ENCODE data around the gene TMC5. TPM values are rescaled to one million over a fixed set of nuclear protein-coding genes. Genes with fewer than 3 reads are reported as not detected.

The TMC5 gene
- total RNA-seq, 1 donor from 2014 or later: not detected

- intact Hi-C loops (cut with DNase I): no loop called here
- no peak for DNase-seq (ENCODE audit: low spot score in 2 of 2)
- Histone ChIP-seq H3K4me1 (no peaks in the 10 kb centered on the region), H3K9me3 (no peaks in the 10 kb centered on the region), H3K4me3 (no peak overlapping the region), H3K36me3 (no peaks in the 10 kb centered on the region), H3K27ac (no peak overlapping the region), H3K27me3 (no peaks in the 10 kb centered on the region)
- no peak for TF ChIP-seq CTCF (IDR thresholded peaks at IDR 0.05)
Measured at GRCh38 chr16:19458722-19459379, 41.2 kb downstream of the TMC5 start.

GRCh38 chr16:19460397-19460796 is 42.7 kb downstream of the TMC5 start:
- H3K27ac ChIP-seq: no peak overlapping the region
- intact Hi-C loops (cut with DNase I): no loop called here

DNA sequence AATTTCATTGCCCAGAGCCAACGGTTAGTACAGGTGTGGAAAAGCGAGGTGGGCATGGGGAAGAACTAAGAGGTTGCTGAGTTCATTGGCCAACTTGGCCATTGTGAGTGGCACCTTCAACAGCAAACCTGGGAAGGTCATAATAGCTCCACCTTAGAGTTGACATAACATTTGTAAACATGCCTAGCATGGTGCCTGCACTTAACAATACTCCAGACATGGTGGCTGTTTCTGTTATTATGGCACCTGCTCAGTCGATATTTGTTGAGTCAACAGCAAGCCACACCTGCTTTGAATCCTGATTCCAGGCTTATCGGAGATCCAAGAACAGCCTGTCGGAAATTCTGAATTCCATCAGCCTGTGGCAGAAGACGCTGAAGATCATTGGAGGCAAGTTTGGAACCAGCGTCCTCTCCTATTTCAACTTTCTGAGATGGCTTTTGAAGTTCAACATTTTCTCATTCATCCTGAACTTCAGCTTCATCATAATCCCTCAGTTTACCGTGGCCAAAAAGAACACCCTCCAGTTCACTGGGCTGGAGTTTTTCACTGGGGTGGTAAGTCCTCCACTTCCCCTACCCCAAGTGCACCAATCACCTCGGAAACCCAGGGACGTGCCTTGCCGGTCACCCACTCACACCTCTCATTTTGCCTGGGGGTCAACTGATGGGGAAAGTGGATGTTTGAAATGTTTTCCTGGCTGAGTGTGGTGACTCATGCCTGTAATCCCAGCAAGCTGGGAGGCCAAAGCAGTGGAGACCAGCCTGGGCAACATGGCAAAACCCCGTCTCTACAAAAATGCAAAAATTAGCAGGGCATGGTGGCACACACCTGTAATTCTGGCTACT is 46.0 kb downstream of the TMC5 start:
- no peak overlapping the region for H3K4me3 ChIP-seq

More at GRCh38 chr16:19460397-19460796, 42.7 kb downstream of the TMC5 start:
- Histone ChIP-seq H3K9me3 (no peaks in the 10 kb centered on the region), H3K4me3 (no peak overlapping the region), H3K4me1 (no peaks in the 10 kb centered on the region), H3K36me3 (no peaks in the 10 kb centered on the region), H3K27me3 (no peaks in the 10 kb centered on the region)
- no peak for TF ChIP-seq CTCF (IDR thresholded peaks at IDR 0.05)
- no peak for DNase-seq (ENCODE audit: low spot score in 2 of 2)

GRCh38 chr16:19468300-19468699 is 50.6 kb downstream of the TMC5 start:
- intact Hi-C loops (cut with DNase I): no loop called here
- no peaks in the 10 kb centered on the region for H3K27me3 ChIP-seq
- H3K9me3 ChIP-seq: no peaks in the 10 kb centered on the region
- no peak for TF ChIP-seq CTCF (IDR thresholded peaks at IDR 0.05)
- no peak for DNase-seq (ENCODE audit: low spot score in 2 of 2)
- no peaks in the 10 kb centered on the region for H3K36me3 ChIP-seq
- H3K27ac ChIP-seq: no peak overlapping the region
- H3K4me1 ChIP-seq: no peaks in the 10 kb centered on the region
- H3K4me3 ChIP-seq: no peak overlapping the region

More for the DNA sequence above, 46.0 kb downstream of the TMC5 start:
- no peak for DNase-seq (ENCODE audit: low spot score in 2 of 2)
- Histone ChIP-seq H3K27ac (no peak overlapping the region), H3K4me1 (no peaks in the 10 kb centered on the region), H3K36me3 (no peaks in the 10 kb centered on the region), H3K27me3 (no peaks in the 10 kb centered on the region), H3K9me3 (no peaks in the 10 kb centered on the region)
- intact Hi-C loops (cut with DNase I): no loop called here
- no peak for TF ChIP-seq CTCF (IDR thresholded peaks at IDR 0.05)

DNA sequence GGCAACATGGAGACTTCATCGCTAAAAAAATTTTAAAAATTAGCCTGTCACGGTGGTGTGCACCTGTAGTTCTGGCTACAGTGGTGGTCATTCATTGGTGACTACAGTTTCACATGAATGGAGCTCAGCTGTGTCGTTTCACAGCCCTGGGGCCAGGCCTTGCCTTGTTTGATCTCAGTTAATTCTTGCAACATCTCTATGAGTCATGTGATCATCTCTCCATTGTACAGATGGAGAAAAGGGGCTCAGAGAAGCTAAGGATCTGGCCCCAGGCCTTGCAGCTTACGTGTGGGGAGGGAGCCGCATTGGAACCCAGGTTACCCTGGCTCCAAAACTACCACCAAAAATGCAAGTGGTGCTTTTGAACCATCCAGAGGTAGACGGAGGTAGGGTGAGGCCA is 54.8 kb downstream of the TMC5 start:
- intact Hi-C loops (cut with DNase I): no loop called here
- H3K9me3 ChIP-seq: no peaks in the 10 kb centered on the region
- no peaks in the 10 kb centered on the region for H3K4me1 ChIP-seq
- H3K27ac ChIP-seq: no peak overlapping the region
- H3K36me3 ChIP-seq: no peaks in the 10 kb centered on the region
- no peak for DNase-seq (ENCODE audit: low spot score in 2 of 2)
- H3K4me3 ChIP-seq: no peak overlapping the region
- no peaks in the 10 kb centered on the region for H3K27me3 ChIP-seq
- no peak for TF ChIP-seq CTCF (IDR thresholded peaks at IDR 0.05)

Data from ascending aorta (tissue), 2 donors.